Measurements from ENCODE around the gene CCHCR1.
A peak's percentile ranks its signal among the peaks of the same experiment; 100 is the strongest.
"Not testable (repeated sequence)": the region's sequence is repeated elsewhere in the genome, so short reads cannot be mapped to it uniquely, and the experiment has no call there.

Gene CCHCR1

GRCh38 chr6:31157513-31158139, at the start of gene CCHCR1:
CCHCR1 (minus strand) TSS chr6:31157802; CDS start chr6:31157600, 202 bp downstream.
- DNase-seq, result no peak

GRCh38 chr6:31205638-31206037, 48.0 kb upstream of the CCHCR1 start:
- DNase-seq, result no peak

- no peak for DNase-seq
These were observed 47.1 kb upstream of the CCHCR1 start for GRCh38 chr6:31204751-31205145.

GRCh38 chr6:31203345-31203979, 45.9 kb upstream of the CCHCR1 start:
- DNase-seq, result peak; percentile 1

GRCh38 chr6:31202259-31203166, 44.9 kb upstream of the CCHCR1 start:
- no peak for DNase-seq

- DNase-seq, result not testable (repeated sequence)
These were observed 41.5 kb upstream of the CCHCR1 start for GRCh38 chr6:31199105-31199452.

GRCh38 chr6:31197559-31198305, 40.1 kb upstream of the CCHCR1 start:
- peak; percentile 78 for DNase-seq

GRCh38 chr6:31196251-31197022, 38.8 kb upstream of the CCHCR1 start:
- not testable (repeated sequence) for DNase-seq

- not testable (repeated sequence) for DNase-seq
These were observed 37.8 kb upstream of the CCHCR1 start for GRCh38 chr6:31195308-31195979.

GRCh38 chr6:31194061-31194834, 36.6 kb upstream of the CCHCR1 start:
- DNase-seq, result no peak

GRCh38 chr6:31193206-31193605, 35.6 kb upstream of the CCHCR1 start:
- DNase-seq, result no peak

GRCh38 chr6:31192431-31193105, 35.0 kb upstream of the CCHCR1 start:
- DNase-seq, result peak; percentile 7

GRCh38 chr6:31190488-31190887, 32.9 kb upstream of the CCHCR1 start:
- no peak for DNase-seq

- not testable (repeated sequence) for DNase-seq
These were observed 31.6 kb upstream of the CCHCR1 start for GRCh38 chr6:31189223-31189622.

GRCh38 chr6:31187780-31188194, 30.2 kb upstream of the CCHCR1 start:
- no peak for DNase-seq

- DNase-seq, result no peak
These were observed 28.6 kb upstream of the CCHCR1 start for GRCh38 chr6:31186052-31186734.

- not testable (repeated sequence) for DNase-seq
These were observed 28.1 kb upstream of the CCHCR1 start for GRCh38 chr6:31185695-31186051.

- not testable (repeated sequence) for DNase-seq
These were observed 26.3 kb upstream of the CCHCR1 start for GRCh38 chr6:31183859-31184258.

- DNase-seq, result not testable (repeated sequence)
These were observed 25.7 kb upstream of the CCHCR1 start for GRCh38 chr6:31183287-31183686.

- no peak for DNase-seq
These were observed 22.9 kb upstream of the CCHCR1 start for GRCh38 chr6:31180500-31180899.

All from NCI-H2171 (cell line).